HepG2 (cell line): ENCODE measurements around the gene PTGDS. TPM values are rescaled to one million over a fixed set of nuclear protein-coding genes. Genes with fewer than 3 reads are reported as not detected.

Experiments
- AHDC1 ChIP-seq: sonication (generic); formaldehyde crosslinking; IDR thresholded peaks from 2 replicates; pipeline ENCODE4 v1.5.1; 2020; ENCODE audit warnings: mild to moderate bottlenecking, missing genetic modification reagents, borderline replicate concordance
- DMAP1 ChIP-seq: IDR thresholded peaks from 2 replicates; pipeline ENCODE4 v1.6.1; 2016
- EHMT2 ChIP-seq: fragments of 200-600 bp; sonication (generic); IDR thresholded peaks from 2 replicates; pipeline ENCODE4 v1.7.0; 2017; ENCODE audit warnings: antibody characterized with exemption, low read depth, low read length, borderline replicate concordance
- ISX ChIP-seq: sonication (generic); formaldehyde crosslinking; conservative IDR thresholded peaks from 2 replicates; pipeline ENCODE4 v1.5.0; 2020; ENCODE audit warnings: missing genetic modification reagents
- JUN ChIP-seq: sonication (generic); formaldehyde crosslinking; IDR thresholded peaks from 2 replicates; pipeline ENCODE4 v1.4.0; 2020; ENCODE audit warnings: mild to moderate bottlenecking, missing genetic modification reagents
- KDM5B ChIP-seq: sonication (generic); formaldehyde crosslinking; IDR thresholded peaks from 2 replicates; pipeline ENCODE4 v1.4.0; 2020; ENCODE audit warnings: missing genetic modification reagents, mild to moderate bottlenecking, borderline replicate concordance
- STAT6 ChIP-seq: sonication (generic); formaldehyde crosslinking; IDR thresholded peaks from 2 replicates; pipeline ENCODE4 v1.4.0; 2020; ENCODE audit warnings: missing genetic modification reagents, mild to moderate bottlenecking, borderline replicate concordance
- THAP7 ChIP-seq: sonication (generic); formaldehyde crosslinking; IDR thresholded peaks from 2 replicates; pipeline ENCODE4 v1.8.1; 2023; ENCODE audit warnings: mild to moderate bottlenecking, missing genetic modification reagents
- TRIM22 ChIP-seq: fragments of 450-650 bp; IDR thresholded peaks from 2 replicates; pipeline ENCODE4 v1.6.1; 2017
- USF2 ChIP-seq, 2 experiments: sonication (generic) in 1 of 2; formaldehyde crosslinking in 1 of 2; IDR thresholded peaks; 2 replicates each; pipeline versions ENCODE4 v1.5.1 to v1.6.1; 2011 to 2020; ENCODE audit warnings: borderline replicate concordance in 1 of 2, low read depth in 1 of 2, low read length in 1 of 2, mild to moderate bottlenecking in 1 of 2, missing genetic modification reagents in 1 of 2, moderate library complexity in 1 of 2
- ZFP82 ChIP-seq: sonication (generic); formaldehyde crosslinking; IDR thresholded peaks from 2 replicates; pipeline ENCODE4 v1.5.1; 2020; ENCODE audit warnings: mild to moderate bottlenecking, missing genetic modification reagents, borderline replicate concordance
- ZFP90 ChIP-seq: sonication (generic); formaldehyde crosslinking; IDR thresholded peaks from 2 replicates; pipeline ENCODE4 v1.8.0; 2022; ENCODE audit warnings: missing genetic modification reagents, mild to moderate bottlenecking, inconsistent platforms, borderline replicate concordance
- ZNF274 ChIP-seq: sonication (generic); formaldehyde crosslinking; IDR thresholded peaks from 2 replicates; pipeline ENCODE4 v1.5.1; 2020; ENCODE audit warnings: mild to moderate bottlenecking, missing genetic modification reagents
- ZZZ3 ChIP-seq: sonication (generic); formaldehyde crosslinking; IDR thresholded peaks from 2 replicates; pipeline ENCODE4 v1.4.0; 2020; ENCODE audit warnings: missing genetic modification reagents, mild to moderate bottlenecking, borderline replicate concordance
- polyA plus RNA-seq, 8 experiments: library from polyadenylated mRNA; depleted of rRNA in 3 of 8; stranded (reverse) in 7 of 8; unstranded in 1 of 8; fragments of >200 nt; fragmentation: Illumina TruSeq in 4 of 8; extraction: Trizol in 4 of 8; gene quantifications; 2 replicates each; pipeline versions ENCODE4 v1.2.1 to v1.2.3, GENCODE V29; 2011 to 2016; ENCODE audit warnings: low read depth in 4 of 8, missing spikeins in 1 of 8, mixed read lengths in 1 of 8; ENCODE audit not compliant: insufficient read depth in 1 of 8
- total RNA-seq, 5 experiments: library from RNA; depleted of rRNA; stranded (reverse); fragments of >200 nt; fragmentation: Illumina TruSeq; extraction: Trizol; gene quantifications; 2 replicates each; pipeline ENCODE4 v1.2.3, GENCODE V29; 2016; ENCODE audit warnings: low read depth in 1 of 5

Gene PTGDS
- total and polyA plus RNA-seq, 2 of the 13 experiments (the other 11 are each of a cell fraction or from before 2014, with no cell fraction given) = 0.33 to 0.50 TPM

- no peak; the same call in 1 of the 2 replicates for TF ChIP-seq AHDC1 (CRISPR knock-in tag)
- no peak for TF ChIP-seq JUN (CRISPR knock-in tag)
- TF ChIP-seq USF2 (IDR thresholded peaks at IDR 0.05; ENCODE audit: low read depth, low read length) = peak; percentile 94
- TF ChIP-seq USF2 (CRISPR knock-in tag; IDR thresholded peaks at IDR 0.05; ENCODE audit: borderline replicate concordance) = peak; percentile 98; the same call in 1 of the 2 replicates
- TF ChIP-seq THAP7 (CRISPR knock-in tag) = no peak
- no peak for TF ChIP-seq ZNF274
- peak; percentile 80 for TF ChIP-seq ZFP90 (CRISPR knock-in tag)
- peak; percentile 71; the same call in 1 of the 2 replicates for TF ChIP-seq ISX (CRISPR knock-in tag)
- TF ChIP-seq DMAP1 = peak; percentile 90
- peak; percentile 69; the same call in 1 of the 2 replicates for TF ChIP-seq KDM5B (CRISPR knock-in tag)
- TF ChIP-seq ZZZ3 (CRISPR knock-in tag) = no peak
- no peak for TF ChIP-seq EHMT2
- TF ChIP-seq STAT6 (CRISPR knock-in tag) = no peak; the same call in 1 of the 2 replicates
- no peak for TF ChIP-seq TRIM22
- no peak; the same call in 1 of the 2 replicates for TF ChIP-seq ZFP82
These were observed 27.3 kb upstream of the PTGDS start (continued) for GRCh38 chr9:136949817-136950655.
